ENCODE measurements around the gene DACT1. TPM values are rescaled to one million over a fixed set of nuclear protein-coding genes. Genes with fewer than 3 reads are reported as not detected.
"Not testable (repeated sequence)": the region's sequence is repeated elsewhere in the genome, so short reads cannot be mapped to it uniquely, and the experiment has no call there.

DACT1 gene, protein sequence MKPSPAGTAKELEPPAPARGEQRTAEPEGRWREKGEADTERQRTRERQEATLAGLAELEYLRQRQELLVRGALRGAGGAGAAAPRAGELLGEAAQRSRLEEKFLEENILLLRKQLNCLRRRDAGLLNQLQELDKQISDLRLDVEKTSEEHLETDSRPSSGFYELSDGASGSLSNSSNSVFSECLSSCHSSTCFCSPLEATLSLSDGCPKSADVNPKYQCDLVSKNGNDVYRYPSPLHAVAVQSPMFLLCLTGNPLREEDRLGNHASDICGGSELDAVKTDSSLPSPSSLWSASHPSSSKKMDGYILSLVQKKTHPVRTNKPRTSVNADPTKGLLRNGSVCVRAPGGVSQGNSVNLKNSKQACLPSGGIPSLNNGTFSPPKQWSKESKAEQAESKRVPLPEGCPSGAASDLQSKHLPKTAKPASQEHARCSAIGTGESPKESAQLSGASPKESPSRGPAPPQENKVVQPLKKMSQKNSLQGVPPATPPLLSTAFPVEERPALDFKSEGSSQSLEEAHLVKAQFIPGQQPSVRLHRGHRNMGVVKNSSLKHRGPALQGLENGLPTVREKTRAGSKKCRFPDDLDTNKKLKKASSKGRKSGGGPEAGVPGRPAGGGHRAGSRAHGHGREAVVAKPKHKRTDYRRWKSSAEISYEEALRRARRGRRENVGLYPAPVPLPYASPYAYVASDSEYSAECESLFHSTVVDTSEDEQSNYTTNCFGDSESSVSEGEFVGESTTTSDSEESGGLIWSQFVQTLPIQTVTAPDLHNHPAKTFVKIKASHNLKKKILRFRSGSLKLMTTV
- 1 to 10 TPM; 2.3 to 5.8 (median 3.3) TPM for total RNA-seq

DNA sequence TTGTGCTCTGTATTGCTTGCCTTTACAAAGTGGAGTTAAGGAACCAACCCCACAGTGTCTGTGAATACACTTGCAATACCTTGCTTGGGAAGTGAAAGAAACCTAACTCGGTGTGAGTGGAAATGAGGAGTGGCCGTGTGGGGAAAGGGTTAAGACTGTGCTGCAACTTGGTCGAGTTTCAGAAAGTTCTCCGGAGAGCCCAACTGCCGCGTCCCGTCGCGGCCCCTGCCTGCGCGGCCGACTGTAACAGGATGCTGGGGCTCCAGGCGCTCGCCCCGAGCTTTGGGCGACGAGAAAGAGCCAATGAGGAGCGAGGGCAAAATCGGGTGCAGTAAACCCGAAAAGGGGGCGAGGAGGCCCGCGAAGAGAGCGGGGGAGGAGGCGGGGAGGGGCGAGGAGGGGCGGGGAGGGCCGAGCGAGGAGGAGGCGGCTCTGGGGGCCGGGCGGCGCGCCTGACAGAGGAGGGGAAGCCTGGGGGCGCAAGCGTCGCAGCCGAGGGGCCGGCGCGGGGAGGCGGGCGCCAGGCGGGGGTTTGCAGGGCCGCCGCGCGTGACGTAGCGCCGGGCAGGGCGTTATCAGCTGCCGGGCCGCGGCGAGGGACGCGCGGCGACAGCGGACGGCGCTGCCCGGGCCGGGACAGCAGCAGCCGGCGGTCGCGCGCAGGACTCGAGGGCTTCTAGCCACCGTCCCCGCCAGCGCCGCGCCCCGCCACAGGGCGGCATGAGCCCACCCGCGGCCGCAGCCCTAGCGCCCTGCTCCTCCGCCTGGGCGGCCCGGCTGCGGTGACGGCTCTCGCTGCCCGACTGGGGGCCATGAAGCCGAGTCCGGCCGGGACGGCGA, at the start of gene DACT1:
Gene DACT1 (plus strand): TSS at position 572 of the 840 bp plus-strand sequence. CDS start 241 bp downstream, at position 813.
- peaks cover 6 to 36% (median 18%) of the 10 kb centered on the region in 4 donors for H3K4me1 ChIP-seq
- H3K36me3 ChIP-seq: no peaks in the 10 kb centered on the region
- intact Hi-C loops (cut with DNase I; ENCODE audit: low total_unique reads) (loop anchor here (10.0 kb wide), 1 partner anchor 387 kb away; no protein-coding TSS in a partner anchor), in situ Hi-C loops (cut with MboI; ENCODE audit: low pct_ligation_motif_present in 1 of 4, low pct_unique_long_range_greater_than_20kb in 1 of 4, low sequenced_read_pairs in 3 of 4) (loop anchor here in 3 of 4 donors (25.0 kb wide), 1 partner anchor 375 kb away; no protein-coding TSS in a partner anchor)
- peaks cover 11% of the 10 kb centered on the region for H3K27me3 ChIP-seq
- 0 to 1% methylated on average over 4 to 52 of the region's 94 CpGs for WGBS, 2 donors (ENCODE audit: low coverage in 1 of 2)
- H3K4me3 ChIP-seq: peak within 1 kb of the TSS; percentile 60 to 87 (median 76)
- H3K27ac ChIP-seq: peak within 1 kb of the TSS; percentile 85 to 93 (median 90)
- no peaks in the 10 kb centered on the region for H3K9me3 ChIP-seq
- TF ChIP-seq EP300 (IDR thresholded peaks at IDR 0.05; ENCODE audit: low read depth): no peak
- no peak for TF ChIP-seq POLR2A (IDR thresholded peaks at IDR 0.05)
- peak in 1 of 3 donors; percentile 52 for TF ChIP-seq POLR2AphosphoS5 (IDR thresholded peaks at IDR 0.05)
- TF ChIP-seq, protein P1, sequence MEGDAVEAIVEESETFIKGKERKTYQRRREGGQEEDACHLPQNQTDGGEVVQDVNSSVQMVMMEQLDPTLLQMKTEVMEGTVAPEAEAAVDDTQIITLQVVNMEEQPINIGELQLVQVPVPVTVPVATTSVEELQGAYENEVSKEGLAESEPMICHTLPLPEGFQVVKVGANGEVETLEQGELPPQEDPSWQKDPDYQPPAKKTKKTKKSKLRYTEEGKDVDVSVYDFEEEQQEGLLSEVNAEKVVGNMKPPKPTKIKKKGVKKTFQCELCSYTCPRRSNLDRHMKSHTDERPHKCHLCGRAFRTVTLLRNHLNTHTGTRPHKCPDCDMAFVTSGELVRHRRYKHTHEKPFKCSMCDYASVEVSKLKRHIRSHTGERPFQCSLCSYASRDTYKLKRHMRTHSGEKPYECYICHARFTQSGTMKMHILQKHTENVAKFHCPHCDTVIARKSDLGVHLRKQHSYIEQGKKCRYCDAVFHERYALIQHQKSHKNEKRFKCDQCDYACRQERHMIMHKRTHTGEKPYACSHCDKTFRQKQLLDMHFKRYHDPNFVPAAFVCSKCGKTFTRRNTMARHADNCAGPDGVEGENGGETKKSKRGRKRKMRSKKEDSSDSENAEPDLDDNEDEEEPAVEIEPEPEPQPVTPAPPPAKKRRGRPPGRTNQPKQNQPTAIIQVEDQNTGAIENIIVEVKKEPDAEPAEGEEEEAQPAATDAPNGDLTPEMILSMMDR (IDR thresholded peaks at IDR 0.05): no peak
- DNase-seq: peak; percentile 50

DNA sequence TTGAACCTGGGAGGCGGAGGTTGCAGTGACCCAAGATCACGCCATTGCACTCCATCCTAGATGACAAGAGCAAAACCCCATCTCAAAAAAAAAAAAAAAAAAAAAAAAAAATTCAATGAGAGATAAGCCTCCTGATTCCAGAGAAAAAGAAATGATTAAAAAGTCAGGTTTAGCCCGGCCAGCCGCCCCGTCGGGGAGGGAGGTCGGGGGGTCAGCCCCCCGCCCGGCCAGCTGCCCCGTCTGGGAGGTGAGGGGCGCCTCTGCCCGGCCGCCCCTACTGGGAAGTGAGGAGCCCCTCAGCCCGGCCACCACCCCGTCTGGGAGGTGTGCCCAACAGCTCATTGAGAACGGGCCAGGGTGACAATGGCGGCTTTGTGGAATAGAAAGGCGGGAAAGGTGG, 49.4 kb upstream of the DACT1 start:
- in situ Hi-C loops (cut with MboI; ENCODE audit: low pct_ligation_motif_present in 1 of 4, low pct_unique_long_range_greater_than_20kb in 1 of 4, low sequenced_read_pairs in 3 of 4); H3K4me3 ChIP-seq; DNase-seq; H3K27me3 ChIP-seq; H3K9me3 ChIP-seq; H3K27ac ChIP-seq; intact Hi-C loops (cut with DNase I; ENCODE audit: low total_unique reads); H3K36me3 ChIP-seq; H3K4me1 ChIP-seq: not testable (repeated sequence)
- WGBS, 2 donors (ENCODE audit: low coverage in 1 of 2): 91 to 92% methylated on average over 4 to 18 of the region's 18 CpGs

DNA sequence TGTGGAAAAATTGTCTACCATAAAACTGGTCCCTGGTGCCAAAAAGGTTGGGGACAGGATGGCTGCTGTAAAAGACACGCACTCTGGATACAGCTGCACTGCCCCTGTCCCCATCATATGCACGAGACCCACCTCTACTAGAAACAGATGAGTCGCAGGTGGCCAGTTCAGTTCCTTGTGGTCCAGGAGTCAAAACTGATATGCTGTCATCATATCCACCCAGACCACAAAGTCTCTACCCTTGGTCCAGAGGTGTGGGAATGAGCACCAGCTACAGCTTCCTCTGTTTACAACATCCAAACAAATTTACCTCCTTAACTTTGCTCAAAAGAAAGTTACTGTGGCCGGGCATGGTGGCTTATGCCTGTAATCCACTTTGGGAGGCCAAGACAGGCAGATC, 43.8 kb upstream of the DACT1 start:
- intact Hi-C loops (cut with DNase I; ENCODE audit: low total_unique reads) (no loop called here), in situ Hi-C loops (cut with MboI; ENCODE audit: low pct_ligation_motif_present in 1 of 4, low pct_unique_long_range_greater_than_20kb in 1 of 4, low sequenced_read_pairs in 3 of 4) (no loop called here)
- DNase-seq: no peak
- WGBS, 2 donors (ENCODE audit: low coverage in 1 of 2): 77 to 100% methylated on average over 1 to 4 of the region's 4 CpGs
- no peak overlapping the region for H3K27ac ChIP-seq
- H3K36me3 ChIP-seq: no peaks in the 10 kb centered on the region
- H3K9me3 ChIP-seq: no peaks in the 10 kb centered on the region
- H3K4me1 ChIP-seq: no peaks in the 10 kb centered on the region
- H3K4me3 ChIP-seq: no peak overlapping the region
- no peaks in the 10 kb centered on the region for H3K27me3 ChIP-seq
- no peak for TF ChIP-seq POLR2AphosphoS5 (IDR thresholded peaks at IDR 0.05)
- TF ChIP-seq EP300 (IDR thresholded peaks at IDR 0.05; ENCODE audit: low read depth): no peak
- TF ChIP-seq, protein P1 (IDR thresholded peaks at IDR 0.05): no peak
- TF ChIP-seq POLR2A (IDR thresholded peaks at IDR 0.05): no peak

DNA sequence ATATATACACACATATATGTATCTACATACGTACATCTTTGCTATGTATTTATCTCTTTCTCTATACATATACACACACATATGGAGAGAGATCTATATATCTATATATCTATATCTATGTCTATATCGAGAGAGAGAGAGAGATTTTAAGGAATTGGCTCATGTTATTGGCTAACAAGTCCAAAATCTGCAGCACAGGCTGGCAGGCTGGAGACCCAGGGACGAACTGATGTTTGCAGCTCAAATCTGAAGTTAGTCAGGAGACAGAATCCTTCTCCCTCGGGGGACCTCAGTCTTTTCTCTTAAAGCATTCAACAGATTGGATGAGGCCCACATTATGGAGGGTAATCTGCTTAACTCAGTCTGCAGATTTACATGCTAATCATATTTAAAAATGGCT, 40.7 kb upstream of the DACT1 start:
- H3K4me3 ChIP-seq: no peak overlapping the region
- 87 to 100% methylated on average over 2 to 4 of the region's 4 CpGs for WGBS, 2 donors (ENCODE audit: low coverage in 1 of 2)
- H3K27ac ChIP-seq: no peak overlapping the region
- no peaks in the 10 kb centered on the region for H3K36me3 ChIP-seq
- DNase-seq: no peak
- no peaks in the 10 kb centered on the region for H3K4me1 ChIP-seq
- in situ Hi-C loops (cut with MboI; ENCODE audit: low pct_ligation_motif_present in 1 of 4, low pct_unique_long_range_greater_than_20kb in 1 of 4, low sequenced_read_pairs in 3 of 4) (no loop called here), intact Hi-C loops (cut with DNase I; ENCODE audit: low total_unique reads) (no loop called here)
- no peaks in the 10 kb centered on the region for H3K27me3 ChIP-seq
- TF ChIP-seq, protein P1 (IDR thresholded peaks at IDR 0.05): no peak
- TF ChIP-seq EP300 (IDR thresholded peaks at IDR 0.05; ENCODE audit: low read depth) (no peak), POLR2AphosphoS5 (IDR thresholded peaks at IDR 0.05) (no peak), POLR2A (IDR thresholded peaks at IDR 0.05) (no peak)
- no peaks in the 10 kb centered on the region for H3K9me3 ChIP-seq

All from transverse colon (tissue), 4 donors.